Measurements from ENCODE around the gene PACSIN2.
"Not testable (repeated sequence)": the region's sequence is repeated elsewhere in the genome, so short reads cannot be mapped to it uniquely, and the experiment has no call there.

The PACSIN2 gene

DNA sequence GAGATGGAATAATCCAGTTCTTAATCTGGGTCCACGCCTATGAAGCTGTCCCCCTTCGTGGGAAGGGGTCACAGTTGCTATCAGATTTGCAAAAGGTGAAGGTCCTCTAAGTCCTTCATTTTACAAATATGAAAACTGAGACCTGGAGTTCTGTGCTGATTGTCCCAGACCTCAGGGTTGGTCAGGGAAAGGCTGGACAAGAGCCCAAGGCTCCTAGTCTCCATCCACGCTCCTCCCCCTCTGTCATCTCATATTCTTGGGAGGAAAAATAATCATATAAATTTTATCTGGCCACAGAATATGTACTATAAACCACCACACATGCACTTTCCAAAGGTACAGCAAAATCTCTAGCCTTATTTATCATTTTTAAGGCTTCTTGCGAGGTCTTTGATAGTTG, 5.5 kb downstream of the PACSIN2 start:
- no peak for DNase-seq

DNA sequence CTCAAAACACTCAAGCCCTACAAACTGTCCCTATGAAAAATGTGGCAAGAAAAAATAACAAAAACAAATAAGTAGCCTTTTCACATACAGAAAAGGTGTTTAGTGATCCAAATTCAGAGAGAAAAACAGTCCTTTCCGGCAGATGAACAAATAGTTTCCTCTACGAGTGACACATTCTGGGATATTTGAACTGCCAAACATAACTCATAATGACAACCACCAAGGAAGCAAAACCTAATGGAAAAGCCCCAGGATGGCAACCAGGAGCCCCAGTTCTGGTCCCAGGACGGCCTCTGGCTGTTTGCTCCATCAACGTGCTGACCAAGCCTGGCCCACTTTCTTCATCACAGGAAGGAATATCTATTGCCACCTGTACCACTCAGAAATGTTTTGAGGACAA, 6.0 kb downstream of the PACSIN2 start:
- no peak for DNase-seq

DNA sequence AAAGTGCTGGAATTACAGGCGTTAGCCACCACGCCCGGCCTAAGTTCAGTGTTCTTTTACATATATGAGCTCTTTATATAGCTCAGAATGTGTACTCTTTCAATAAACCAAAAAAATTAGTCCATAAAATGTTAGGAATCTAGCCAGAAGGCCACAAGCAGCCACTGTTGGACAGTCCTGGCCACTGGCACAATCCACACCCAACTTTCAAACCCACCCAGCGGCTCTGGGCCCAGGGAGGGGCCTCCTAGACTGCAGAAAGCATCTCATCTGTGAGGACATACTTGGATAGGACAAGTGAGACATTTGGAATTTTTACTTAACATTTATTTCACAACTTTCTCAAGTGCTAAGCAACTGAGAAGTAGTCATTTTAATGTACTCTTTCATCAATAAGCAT, 6.4 kb downstream of the PACSIN2 start:
- no peak for DNase-seq

DNA sequence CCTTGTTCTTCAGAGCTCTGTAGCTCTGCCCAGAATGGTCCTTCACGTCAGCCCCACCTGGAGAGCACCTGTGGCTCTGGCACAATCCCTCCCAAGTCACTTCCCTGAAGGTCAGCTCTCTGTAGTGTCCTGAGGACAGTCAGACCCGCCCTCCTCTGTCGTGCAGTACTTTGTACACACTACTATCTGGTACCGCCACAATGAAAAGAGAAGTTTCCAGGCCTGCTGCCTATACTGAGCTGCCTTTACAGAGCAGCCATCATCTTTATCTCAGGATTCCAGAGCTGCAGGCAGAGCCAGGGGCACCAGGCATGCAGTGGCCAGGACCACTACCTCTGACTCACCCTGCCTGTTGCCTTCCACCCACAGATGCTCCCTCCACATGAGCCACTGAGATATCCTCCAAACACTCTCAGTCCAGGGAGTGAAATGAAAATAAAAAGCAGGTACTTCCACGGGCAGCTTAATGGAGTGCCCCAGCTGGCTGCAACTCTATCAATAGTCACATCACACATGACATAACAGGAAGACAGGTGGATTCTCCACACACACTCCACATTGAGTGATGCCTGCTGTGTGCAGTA, 7.3 kb downstream of the PACSIN2 start:
- DNase-seq, result no peak

DNA sequence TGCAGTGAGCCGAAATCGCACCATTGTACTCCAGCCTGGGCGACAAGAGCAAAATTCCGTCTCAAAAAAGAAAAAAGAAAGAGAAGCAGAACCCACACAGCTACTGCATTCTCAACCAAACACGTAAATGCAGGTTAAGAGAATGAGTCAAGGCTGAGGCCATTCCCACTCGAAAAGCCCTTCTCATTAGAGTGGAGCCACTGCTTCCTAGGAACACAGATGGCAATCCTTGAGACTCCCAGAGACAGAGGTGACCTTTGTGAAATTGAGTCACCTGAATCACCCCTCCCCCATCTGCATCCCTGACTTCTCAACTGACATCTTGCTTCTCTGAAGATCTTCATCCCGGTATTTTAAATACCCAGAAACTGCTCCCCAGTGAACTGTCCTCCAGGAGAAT, 8.2 kb downstream of the PACSIN2 start:
- no peak for DNase-seq

DNA sequence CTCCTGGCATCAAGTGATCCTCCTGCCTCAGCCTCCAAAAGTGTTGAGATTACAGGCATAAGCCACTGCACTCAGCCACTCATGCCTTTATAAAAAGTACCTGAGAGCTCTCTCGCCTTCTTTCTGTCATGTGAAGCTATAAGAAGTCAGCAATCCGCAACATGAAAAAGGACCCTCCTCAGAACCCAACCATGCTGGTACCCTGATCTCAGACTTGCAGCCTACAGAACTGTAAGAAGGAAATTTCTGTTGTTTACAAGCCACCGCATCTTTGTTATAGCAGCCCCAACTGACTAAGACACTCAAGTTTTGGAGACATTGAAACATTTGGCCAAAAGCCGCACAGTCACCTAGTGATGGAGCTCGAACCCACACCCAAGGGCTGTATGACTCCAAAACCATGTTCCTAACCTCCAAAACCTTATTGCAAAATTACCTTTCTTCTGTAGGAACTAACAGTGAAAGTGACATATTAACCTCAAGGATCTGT, 8.9 kb downstream of the PACSIN2 start:
- no peak for DNase-seq

DNA sequence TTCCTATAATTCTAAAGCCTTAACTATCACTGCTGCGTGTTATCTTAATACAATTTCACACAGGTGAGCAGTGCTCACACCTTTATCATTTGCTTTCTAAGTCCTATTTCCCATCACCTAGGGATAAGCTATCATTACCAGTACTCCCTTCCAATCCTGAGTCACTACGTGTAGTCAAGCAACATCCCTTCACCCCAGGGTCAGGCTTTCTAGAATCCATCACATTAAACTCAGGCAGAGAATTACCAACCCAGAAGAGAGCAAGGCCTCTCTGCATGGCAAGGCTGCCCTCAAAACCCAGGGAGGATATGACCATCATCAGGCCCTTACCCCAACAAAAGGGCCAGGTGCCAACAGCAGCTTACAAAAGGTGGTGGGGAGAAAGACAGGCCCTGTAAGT, 9.8 kb downstream of the PACSIN2 start:
- no peak for DNase-seq

DNA sequence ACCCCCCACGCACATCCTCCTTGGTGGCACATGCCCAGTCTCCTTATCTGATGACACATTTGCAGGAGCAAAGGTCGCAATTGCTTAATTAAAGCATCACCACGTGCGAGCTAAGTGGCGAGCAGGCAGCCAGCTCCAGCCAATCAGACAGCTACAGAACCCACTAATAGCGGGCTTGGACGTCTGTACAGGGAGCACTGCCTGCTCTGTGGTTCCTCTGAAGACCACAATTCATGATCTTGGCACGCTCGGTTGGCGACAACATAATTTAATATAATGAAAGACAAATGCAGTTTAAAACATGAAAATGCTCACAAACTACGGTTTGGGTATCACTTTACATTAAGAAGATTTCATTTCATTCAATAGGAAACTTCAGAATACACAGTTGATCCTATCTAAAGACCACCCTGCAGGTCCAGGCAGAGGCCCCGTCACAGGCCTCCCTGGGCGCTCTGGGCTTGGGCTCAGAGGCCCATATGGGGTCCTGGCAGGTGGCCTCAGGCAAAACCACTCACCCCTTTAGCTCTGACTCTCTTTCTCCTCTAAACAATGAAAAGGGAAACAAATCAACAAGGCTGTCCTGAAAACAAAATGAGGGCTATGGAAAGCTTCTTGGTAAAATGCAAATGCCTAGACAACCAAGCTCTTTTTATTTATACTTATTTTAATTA, 10.4 kb downstream of the PACSIN2 start:
- DNase-seq, result peak in 1 of 2 experiments; percentile 9

DNA sequence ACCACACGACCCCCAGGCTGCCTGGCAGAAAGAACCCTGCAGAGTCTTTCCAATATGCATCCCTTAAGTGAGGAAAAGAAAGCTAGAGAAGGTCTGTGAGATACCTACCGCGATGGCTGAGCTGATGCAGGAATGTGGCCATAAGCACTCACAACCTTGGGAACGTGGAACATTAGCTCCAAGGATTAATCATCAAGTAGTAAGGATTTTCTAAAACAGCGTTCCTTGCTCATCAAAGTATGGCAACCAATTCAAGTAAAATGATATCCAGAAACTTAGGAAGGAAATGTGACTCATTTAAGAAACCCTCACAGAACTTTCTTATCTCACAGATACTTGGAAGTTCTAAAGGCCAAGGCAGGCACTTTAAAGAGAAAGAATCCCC, 12.8 kb downstream of the PACSIN2 start:
- DNase-seq, result no peak

DNA sequence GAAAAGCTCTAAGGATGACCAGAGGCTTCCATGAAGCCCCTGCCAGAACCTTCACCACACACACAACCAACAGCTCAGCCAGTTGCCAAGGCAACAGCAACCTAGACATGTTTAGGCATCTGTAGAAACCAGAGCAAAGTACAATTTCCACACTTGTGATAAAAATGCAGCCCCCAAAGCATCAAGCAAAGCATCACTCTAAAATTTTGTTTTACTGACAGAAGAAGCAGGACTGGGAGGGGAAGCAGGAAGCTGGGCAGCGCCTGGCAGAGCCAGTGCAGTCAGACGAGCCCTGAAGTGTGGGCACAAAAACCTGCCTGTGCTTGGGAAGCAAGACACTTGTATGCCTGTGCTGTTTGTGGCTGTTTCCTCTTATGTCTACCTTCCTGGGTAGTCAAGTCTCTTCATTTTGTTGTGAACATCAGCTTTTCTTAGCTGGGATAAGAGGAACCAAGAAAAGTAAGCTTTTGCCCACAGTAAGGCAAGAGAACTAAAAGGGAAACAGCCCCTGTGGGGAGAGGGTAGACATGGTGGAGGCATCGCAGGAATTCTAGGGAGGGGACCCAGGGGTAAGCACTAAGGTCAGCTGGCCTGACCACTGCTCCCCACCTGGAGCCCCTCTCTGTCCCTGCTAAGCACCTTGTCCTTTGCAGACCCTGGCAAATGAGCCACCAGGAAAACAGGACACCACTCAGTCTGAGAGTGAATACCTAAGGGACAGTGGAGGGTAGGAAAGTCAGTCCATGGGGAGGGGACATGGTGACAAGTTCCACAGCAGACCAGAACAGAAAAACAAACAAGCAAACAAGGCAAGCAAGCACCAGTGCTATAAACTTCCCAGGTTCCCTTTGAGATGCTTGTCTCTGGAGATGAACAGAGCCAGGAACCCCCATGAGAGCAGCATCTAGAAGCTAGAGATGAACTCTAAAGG, 13.4 kb downstream of the PACSIN2 start:
- no peak for DNase-seq

DNA sequence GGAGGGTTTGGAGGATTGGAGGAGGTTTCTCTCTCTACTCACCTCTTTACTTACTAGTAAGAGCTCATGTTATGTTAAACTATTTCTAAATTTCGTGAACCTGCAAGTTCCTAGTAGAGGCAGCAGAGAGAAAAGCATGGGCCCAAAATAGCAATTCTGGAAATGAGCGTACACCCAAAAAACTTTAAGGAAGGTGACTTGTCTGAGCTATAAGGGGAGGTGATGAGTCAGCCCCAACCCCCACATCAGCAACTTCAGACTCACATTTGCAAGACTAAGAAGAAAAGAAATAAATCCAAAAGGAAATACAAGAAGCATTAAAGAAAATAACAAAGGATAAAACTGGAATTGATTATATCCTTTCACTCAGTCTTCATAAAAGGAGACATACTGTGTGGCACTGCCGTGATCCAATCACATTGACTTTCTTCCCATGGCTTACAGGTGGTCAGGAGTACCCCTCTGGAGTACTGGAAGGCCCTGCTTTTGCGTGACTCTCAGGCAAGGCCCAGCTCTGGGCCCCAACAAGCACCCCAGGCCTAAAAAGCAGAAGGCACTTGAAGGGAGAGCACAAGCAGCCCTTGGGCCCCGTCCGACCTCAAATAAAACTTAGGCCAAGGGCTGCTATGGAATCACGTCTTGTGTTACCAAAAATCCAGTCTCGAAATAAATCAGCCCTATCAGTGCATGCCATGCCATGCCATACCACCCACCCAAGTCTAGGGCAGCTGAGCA, 14.3 kb downstream of the PACSIN2 start:
- DNase-seq, result no peak

DNA sequence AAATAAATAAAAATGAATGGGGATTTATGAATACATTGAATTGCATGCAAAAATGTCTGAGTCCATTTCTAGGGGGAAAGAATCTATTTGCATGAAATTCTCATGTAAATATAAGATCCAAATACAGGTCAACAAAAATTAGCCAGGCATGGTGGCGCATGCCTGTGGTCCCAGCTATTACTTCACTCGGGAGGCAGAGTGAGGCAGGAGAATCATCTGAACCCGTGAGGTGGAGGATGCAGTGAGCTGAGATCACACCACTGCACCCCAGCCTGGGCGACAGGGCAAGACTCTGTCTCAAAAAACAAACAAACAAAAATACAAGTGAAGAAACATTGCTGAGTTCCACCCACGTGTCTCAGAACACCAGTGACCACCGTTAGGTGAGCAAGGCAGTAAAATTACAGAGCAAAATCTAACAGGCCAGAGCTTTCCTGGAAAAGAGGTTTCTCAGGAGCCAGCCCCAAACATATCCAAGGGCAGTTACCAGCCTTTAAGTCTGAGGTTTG, 17.3 kb downstream of the PACSIN2 start:
- DNase-seq, result no peak

DNA sequence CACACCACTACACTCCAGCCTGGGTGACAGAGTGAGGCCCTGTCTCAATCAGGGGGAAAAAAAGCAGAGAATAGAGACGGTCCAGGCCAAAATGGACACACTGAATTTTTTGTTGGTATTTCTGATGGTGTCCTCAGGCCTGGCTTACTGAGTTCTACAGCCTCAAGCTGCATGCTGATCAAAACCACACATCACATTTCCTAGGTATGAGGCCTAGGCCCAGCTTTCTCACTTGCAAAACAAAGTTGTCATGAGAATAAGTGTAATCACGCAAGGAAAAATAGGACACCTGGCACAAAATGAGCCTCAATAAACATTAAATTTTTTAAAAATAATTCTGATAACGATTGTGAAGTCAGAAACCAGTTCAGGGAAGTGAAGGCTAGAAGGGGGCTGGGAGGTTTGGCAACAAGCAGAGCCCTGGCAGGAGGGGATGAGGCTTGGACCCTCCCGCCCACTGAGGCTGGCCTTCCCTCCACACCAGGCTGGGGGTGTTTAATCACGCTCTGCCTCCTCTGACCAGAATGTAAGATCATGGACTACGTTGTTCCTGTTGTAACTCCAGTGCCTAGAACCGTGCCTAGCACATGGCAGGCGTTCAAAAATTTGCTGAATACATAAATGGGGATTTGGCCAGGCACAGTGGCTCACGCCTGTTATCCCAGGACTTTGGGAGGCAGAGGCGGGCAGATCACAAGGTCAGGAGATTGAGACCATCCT, 18.1 kb downstream of the PACSIN2 start:
- no peak for DNase-seq

DNA sequence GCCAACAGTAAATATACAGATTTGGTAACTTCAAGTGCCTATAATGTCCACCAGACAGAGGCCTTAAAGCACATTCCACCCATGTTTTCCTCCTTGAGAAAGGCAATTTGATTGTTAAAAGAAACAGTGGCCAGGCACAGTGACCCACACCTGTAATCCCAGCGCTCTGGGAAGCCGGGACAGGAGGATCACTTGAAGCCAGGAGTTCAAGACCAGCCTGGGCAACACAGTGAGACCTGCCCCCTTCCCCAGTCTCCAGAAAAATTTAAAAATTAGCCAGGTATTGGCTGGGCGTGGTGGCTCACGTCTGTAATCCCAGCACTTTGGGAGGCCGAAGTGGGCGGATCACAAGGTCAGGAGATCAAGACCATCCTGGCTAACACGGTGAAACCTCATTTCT, 19.3 kb downstream of the PACSIN2 start:
- not testable (repeated sequence) for DNase-seq

DNA sequence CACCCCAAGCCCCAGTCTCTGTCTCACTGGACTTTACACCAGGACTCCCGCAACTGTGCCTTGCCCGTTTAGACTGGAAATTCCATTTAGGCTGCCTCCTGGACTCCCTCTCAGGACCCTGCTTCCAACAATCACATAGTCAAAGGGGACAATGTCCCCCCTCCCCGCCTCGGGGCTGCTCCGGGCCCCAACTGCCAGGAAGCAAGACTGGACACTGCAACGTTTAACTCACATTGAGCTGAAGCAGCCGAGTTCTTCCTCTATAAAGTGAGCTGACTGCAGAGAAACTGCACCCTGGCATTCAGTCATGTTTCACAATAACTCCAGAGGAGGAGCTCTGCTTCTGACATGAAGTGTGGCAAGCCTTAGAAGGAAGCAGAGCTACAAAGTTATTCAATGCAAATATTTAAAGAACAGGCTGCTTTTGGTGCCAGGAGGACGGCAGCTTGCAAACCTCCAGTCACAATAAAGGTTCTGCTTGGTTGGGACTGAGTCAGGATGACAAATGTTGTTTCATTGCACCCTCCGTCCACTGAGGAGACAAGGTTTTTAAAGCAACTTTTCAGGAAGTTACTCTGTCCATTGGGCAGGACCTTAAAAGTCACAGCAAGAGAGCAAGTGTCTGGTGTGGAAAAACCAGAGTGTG, 19.9 kb downstream of the PACSIN2 start:
- no peak for DNase-seq

DNA sequence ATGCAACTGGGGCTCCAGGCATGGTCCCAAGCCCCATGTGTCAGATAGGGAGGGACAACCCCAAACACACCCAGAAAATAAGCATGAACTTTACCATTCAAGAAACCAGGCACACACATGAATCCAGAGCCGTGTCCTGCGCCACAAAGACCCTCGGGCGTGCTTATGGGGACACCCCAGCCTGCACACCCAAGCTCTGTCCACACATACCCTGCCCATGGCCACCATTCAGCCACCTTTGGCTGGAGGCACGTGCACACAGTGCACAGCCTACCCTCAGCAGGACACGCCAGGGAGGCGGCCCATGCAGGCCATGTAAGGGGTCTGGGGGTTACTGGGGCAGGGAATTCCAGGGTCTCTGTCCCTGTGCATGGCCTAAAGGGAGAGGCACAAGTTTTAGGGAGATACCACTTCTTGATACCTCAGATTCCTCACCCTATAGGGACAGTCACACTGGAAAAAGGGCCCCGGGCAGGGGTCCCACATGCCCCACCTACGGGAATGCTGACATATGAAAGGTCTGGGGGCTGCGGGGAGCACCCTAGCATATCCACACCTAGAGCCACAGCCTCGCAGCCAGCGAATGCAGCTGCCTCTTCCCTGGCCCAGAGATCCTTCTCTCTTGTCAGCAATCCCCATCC, 20.6 kb downstream of the PACSIN2 start:
- DNase-seq, result no peak

DNA sequence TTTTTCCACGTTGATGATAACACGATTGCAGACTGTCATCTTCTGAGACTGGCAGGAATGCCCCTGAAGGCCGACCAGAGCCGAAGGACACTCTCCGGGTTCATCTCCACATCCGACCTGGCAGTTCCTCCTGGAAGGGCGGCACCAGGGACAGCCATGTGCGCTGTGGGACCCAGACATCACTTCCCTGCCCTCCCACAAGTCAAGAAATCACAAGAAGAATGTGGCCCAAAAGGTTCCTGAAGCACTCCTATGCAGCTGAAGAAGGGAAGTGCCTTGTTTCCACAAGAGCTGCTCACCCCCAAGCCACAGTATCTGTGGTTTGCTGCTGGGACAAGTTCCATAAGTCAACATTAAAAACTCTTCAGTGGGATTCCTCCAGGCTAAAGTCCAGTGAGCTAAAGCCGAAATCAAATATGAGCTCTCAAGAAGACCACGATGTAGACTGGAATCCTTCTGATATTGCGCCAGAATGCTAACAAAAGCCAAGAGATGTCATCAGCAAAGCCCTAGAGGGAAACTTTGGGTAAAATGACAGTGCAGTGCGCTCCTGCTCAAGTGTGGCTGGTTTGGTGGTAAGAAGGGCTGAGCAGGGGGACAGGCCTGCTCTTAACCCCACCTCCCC, 21.2 kb downstream of the PACSIN2 start:
- no peak for DNase-seq

DNA sequence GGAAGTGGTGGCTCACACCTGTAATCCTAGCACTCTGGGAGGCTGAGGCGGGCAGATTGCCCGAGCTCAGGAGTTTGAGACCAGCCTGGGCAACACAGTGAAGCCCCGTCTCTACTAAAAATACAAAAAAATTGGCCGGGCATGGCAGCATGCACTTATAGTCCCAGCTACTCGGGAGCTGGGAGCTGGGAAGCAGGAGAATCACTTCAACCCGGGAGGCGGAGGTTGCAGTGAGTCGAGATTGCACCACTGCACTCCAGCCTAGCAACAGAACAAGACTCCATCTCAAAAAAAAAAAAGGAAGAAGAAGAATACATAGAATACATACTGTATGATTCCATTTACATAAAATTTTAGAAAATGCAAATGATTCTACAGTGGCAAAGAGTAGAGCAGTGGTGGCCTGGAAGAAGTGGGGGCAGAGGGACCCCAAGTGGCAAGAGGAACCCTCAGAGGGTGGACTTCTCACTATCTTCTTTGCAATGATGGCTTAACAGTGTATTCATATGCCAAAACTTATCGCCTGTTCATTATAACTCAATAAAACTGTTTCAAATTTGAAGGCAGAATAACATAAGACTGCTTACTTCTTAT, 22.0 kb downstream of the PACSIN2 start:
- no peak for DNase-seq

DNA sequence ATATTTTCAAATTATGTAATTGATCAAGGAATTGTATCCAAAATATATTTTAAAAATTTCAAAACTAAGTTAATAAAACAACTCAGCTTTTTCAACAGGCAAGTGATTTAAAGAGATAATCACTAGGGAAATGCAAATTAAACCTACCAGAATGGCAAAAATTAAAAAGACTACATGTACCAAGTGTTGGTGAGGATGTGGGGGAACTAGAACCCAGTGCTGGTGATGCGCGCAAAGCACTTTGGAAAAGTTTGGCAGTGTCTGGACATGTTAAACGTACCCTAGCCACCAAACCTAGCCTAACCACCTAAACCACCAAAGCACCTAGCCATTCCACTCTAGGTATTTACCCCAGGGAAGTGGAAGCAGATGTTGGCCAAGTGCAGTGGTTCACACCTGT, 22.9 kb downstream of the PACSIN2 start:
- no peak for DNase-seq

DNA sequence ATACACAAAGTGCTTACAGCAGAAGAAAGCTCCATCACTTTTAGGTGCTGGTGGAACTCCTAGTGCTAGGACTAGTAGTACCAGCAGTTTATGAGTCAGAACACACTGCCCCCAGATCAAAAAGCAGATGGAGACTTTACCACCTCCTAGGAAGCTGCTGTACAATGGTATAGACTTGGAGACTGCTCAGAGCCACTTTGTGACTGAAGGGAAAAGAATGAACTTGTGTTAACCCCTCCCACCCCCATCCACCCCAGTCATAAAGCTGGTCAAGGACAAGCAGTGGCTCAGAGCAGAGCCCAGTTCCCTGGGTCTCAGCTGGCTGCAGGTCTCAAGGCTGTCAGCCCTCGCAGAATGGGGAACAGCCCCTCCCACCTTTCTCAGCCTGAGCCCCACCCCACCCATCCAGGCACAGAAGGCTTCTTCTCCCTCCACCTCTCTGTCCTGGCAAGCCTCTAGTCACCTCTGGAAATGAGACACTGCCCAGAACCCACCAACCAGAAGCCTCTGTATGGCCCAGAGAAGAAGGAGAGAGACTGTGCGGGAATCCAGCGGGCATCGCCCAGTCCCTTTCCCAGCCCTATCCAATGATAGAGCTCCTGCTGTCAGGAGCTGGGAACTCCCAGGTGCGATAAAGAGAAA, 23.8 kb downstream of the PACSIN2 start:
- DNase-seq, result no peak
